Ishikawa (cell line): ENCODE results near the gene PSMB8.

Source experiments
- CREB1 ChIP-seq: IDR thresholded peaks from 2 replicates; pipeline ENCODE4 v1.6.1; 2012; ENCODE audit warnings: low read depth
- TF ChIP-seq, protein P1 (sequence below): IDR thresholded peaks from 2 replicates; pipeline ENCODE4 v1.6.1; 2012

DNA sequence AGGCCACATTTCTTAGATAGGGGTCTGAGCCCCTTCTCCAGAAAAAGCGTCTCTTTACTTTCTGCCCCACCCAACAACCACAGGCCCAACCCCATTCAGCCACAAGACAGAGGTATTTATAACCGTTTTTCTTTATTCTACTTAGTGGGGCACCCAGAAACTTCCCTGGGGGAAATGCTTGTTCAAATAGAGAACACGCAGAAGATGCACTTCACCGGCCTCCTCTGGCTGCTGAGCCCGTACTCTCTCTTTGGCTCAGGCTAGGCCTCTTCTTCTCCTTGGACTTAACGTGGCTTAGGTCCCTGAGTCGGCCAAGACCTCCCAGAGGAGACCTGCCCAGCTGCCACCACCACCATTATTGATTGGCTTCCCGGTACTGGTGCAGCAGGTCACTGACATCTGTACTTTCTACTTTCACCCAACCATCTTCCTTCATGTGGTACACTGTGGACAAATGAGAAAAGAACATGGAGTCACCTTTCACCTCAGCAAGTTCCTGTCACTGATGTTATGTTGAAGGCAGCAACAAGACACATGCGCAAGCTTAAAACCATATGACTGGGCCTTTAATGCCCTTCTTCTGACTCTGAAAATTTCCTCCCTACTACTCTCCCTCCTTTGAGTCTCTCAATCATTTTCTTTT lies 3.1 kb downstream of the PSMB8 start:
- TF ChIP-seq CREB1 = no peak
- TF ChIP-seq, protein P1, sequence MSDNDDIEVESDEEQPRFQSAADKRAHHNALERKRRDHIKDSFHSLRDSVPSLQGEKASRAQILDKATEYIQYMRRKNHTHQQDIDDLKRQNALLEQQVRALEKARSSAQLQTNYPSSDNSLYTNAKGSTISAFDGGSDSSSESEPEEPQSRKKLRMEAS = no peak
